ENCODE results near the gene TBC1D3I.
"Not testable (repeated sequence)": the region's sequence is repeated elsewhere in the genome, so short reads cannot be mapped to it uniquely, and the experiment has no call there.

The TBC1D3I gene

DNA sequence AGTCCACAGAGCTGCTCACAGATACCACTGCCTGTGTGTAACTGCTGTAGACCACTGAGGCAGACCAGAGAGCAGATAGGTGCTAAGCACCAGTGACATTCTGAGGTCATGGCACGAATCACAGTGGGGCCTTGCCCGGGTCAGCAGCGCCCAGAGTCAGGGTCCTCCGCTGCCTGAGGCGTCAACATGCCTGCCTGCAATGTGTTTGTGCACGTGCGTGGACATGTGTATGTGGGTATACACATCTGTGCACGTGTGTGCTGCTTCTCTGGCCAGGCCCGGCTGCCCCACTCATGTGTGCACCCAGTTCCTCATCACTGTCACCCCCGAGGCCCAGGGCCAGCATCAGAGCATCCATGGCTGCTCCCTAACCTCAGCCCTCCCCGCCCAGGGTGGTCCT is at the start of gene TBC1D3I:
TSS of gene TBC1D3I (minus strand) at position 101 of the 400 bp plus-strand sequence. CDS start 1,585 bp downstream, outside the sequence.
- not testable (repeated sequence) for DNase-seq (ENCODE audit: low spot score)

DNA sequence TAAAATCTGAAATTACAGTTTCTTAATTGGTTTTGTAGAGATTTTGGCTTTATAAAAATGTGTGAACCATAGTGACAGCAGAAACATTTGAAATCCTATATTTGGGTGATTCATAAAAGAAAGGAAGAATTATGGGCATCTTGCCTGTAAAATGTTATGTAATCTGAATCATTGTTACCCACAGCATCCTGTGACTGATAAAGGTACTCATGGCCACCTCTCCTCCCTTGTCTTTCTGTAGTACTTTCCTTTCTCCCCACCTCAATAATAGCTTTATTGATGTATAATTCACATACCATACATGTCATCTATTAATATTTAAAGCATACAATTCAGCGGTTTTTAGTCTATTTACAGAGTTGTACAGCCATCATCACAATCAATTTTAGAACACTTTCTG is 30.8 kb upstream of the TBC1D3I start:
- not testable (repeated sequence) for DNase-seq (ENCODE audit: low spot score)

DNA sequence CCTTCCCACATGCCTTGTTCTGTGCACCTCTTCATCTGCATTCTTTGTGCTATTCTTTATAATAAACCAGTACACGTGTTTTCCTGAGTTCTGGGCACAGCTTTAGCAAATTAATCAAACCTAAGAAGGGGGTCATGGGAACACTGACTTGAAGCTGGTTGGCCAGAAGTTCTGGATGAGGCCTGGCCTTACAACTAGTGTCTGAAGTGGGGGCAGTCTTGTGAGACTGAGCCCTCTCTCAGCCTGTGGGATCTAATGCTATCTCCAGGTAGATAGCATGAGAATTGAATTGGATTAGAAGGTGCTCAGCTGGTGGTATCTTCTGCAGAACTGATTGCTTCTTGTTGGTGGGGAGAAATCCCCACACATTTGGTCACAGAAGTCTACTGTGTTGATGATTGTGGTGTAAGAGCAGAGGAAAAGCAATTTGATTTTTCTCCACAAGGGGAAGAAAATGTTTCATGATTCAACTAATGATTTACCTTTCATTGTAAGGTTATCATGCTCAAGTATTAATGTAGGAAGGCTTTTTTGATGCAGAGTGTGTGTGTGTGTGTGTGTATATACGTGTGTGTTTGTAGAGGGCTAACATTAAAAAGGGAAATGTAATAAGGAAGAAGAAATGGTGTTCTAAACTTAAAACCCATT is 25.7 kb upstream of the TBC1D3I start:
- DNase-seq (ENCODE audit: low spot score): not testable (repeated sequence)

DNA sequence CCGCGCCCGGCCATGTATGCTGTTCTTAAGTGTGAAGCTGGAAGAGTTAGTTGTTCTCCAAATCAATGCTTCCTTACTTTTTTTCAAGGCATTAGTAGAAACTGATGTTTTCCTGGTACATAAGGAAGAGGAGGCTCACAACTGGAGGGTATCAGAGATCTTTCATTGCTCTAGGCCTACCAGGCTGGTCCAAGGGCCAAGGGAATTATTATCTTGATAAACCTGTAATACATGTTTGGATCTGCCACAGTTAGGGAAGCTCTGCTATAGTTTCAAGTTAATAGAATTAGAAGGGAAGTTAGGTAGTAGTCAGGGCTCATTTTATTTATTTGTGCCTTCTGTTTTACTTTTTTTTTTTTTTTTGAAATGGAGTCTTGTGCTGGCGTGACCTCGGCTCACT is 19.8 kb upstream of the TBC1D3I start:
- DNase-seq (ENCODE audit: low spot score): not testable (repeated sequence)

DNA sequence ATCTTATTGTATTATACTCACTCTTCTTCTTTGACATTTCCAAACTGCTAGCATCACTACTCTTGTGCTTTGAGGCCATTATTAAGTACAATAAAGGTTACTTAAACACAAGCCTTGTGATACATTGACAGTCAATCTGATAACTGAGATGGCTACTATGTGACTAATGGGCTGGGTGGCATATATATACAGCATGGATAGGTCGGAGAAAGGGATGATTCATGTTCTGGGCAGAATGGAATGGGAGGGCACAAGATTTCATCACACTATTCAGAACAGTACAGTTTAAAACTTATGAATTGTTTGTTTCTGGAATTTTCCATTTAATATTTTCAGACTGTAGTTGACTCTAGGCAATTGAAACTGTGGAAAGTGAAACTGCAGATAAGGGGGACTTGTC is 18.9 kb upstream of the TBC1D3I start:
- not testable (repeated sequence) for DNase-seq (ENCODE audit: low spot score)

DNA sequence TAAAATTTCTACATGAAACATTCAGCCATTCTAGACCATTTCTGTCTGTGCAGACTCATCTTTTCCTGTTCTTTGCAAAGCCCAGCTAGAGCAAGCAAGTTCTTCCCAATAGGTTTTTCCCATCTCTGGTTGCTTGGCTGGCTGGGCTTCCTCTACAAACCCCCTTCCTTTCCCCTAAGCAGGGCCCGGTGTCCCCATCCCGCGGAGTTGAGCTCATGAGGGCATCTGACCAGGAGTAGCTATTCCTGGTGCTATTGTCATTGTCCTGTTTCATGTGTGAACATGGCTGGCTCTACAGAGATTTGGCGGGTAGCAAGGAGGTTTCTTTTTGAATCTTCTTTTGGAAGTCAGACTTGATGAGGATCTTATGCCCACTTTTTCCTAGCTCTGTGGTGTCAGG is 22.3 kb downstream of the TBC1D3I start:
- not testable (repeated sequence) for DNase-seq (ENCODE audit: low spot score)

DNA sequence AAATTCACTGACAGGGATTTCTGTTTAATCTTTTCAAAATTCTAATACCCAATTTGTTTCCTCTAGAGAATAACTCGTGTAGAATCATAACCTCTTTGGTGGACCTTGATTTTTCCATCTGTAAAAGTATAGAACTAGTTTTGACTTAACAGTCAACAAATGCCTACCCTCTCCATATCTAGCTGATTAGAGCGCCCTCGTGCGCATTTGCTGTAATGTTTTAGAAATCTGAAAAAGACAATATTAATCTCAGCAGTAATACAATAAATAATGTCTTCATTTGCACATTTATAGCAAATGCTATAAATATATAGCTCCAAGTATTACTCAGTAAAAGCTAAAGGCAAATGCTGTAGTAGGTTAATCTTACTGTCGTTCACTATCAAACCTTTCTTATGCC is 34.7 kb downstream of the TBC1D3I start:
- DNase-seq (ENCODE audit: low spot score): not testable (repeated sequence)

DNA sequence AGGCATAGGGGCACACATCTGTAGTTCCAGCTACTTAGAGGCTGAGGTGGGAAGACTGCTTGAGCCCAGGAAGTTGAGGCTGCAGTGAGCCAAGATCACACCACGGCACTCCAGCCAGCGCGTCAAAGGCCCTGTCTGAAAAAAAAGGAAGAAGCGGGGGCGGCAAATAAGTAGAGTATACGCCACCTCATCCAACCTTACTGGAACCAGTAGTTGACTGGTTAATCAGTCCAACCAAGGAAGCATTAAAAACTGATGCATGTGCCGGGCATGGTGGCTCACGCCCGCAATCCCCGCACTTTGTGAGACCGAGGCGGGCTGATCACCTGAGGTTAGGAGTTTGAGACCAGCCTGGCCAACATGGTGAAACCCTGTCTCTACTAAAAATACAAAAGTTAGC is 41.4 kb downstream of the TBC1D3I start:
- not testable (repeated sequence) for DNase-seq (ENCODE audit: low spot score)

DNA sequence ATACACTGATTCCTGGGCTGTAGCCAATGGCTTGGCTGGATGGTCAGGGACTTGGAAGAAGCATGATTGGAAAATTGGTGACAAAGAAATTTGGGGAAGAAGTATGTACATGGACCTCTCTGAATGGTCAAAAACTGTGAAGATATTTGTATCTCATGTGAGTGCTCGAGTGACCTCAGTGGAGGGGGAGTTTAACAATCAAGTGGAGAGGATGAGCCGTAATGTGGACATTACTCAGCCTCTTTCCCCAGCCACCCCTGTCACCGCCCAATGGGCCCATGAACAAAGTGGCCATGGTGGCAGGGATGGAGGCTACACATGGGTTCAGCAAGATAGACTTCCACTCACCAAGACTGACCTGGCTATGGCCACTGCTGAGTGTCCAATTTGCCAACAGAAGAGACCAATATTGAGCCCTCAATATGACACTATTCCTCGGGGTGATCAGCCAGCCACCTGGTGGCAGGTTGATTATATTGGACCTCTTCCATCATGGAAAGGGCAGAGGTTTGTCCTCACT is 42.7 kb downstream of the TBC1D3I start:
- not testable (repeated sequence) for DNase-seq (ENCODE audit: low spot score)

DNA sequence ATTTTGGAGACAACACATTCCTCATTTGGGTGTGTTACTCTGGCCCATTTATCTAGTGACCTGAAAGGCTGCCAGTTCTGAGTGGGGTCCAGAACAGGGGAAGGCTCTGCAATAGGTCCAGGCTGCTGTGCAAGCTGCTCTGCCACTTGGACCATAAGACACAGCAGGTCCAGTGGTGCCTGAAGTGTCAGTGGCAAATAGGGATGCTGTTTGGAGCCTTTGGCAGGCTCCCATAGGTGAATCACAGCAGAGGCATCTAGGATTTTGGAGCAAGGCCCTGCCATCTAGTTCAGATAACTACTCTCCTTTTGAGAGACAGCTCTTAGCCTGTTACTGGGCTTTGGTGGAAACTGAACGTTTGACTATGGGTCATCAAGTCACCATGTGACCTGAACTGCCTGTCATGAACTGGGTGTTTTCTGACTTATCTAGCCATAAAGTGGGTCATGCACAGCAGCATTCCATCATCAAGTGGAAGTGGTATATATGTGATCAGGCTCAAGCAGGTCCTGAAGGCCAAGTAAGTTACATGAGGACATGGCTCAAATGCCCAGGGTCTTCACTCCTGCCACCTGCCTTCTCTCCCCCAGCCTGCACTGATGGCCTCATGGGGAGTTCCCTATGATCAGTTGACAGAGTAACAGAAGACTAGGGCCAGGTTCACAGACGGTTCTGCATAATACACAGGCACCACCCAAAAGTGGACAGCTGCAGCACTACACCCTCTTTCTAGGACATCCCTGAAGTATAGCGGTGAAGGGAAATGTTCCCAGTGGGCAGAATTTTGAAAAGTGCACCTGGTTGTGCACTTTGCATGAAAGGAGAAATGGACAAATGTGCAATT is 43.4 kb downstream of the TBC1D3I start:
- DNase-seq (ENCODE audit: low spot score): not testable (repeated sequence)

DNA sequence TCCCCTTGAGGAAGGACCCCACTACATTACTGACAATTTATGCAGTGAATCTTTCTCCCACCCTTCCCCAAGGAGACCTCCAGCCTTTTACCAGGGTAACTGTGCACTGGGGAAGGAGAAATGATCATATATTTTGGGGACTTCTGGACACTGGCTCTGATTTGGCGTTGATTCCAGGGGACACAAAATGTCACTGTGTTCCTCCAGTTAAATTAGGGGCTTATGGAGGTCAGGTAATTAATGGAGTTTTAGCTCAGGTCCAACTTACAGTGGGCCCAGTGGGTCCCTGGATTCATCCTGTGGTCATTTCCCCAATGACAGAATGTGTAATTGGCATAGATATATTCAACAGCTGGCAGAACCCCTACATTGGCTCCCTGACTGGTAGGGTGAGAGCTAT is 44.8 kb downstream of the TBC1D3I start:
- not testable (repeated sequence) for DNase-seq (ENCODE audit: low spot score)

DNA sequence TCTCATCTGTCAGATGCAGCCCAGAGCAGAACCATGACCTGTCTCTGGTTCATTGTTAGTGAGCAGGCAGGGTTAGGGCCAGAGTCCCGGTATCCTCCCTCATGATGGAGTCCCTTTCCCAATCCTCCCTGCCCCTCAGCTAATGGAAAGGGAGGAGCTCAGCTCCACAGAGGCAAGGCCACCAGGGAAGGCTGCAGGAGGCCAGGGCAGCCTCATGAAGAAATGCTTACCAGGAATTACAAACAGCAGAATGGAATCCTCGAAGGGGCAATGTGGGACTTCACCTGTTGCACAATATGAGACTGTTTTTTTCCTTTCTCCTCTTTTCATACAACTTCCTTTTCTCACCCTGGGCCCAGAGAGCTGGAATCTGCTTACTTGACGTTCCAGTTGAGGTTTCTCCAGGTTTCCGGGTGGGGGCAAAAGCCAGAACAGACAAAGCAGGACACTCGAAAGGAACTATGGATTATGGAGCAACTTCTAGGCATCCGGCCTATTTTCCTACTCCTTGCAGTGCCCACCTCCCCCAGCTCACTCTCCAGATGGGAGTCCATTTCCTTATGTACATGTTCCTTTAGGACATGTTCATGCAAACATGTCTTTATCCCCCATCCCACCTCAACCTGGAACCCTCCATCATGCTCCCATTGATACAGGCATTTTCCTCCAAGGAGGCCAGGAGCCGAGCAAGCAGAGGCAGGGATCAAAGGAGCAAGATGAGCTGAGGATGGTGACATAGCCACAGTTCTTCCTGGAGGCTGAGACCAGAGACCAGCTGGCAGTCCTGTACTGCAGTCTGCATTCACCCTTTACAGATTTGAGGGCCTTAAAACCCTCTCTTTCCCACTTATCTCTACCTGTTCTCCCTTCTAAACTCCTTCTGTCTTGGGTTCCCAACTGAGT is 48.7 kb downstream of the TBC1D3I start:
- not testable (repeated sequence) for DNase-seq (ENCODE audit: low spot score)

DNA sequence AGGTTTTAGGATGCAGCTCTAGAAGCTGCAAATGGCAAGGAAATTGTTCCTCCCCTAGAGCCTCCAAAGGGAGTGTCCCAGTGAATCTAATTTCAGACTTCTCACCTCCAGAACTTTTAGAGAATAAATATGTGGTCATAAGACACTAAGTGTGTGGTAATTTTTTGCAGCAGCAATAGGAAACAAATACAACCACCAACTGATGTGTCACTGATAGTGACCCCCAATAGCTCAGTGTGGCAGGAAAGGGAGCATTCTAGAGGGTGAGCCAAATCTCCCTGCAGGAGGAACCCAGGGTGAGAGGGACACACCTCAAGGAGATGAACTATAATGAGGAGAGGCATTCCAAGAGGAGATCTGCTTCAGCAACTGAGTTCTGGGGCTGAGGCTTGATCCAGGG is 49.5 kb downstream of the TBC1D3I start:
- DNase-seq (ENCODE audit: low spot score): no peak

DNA sequence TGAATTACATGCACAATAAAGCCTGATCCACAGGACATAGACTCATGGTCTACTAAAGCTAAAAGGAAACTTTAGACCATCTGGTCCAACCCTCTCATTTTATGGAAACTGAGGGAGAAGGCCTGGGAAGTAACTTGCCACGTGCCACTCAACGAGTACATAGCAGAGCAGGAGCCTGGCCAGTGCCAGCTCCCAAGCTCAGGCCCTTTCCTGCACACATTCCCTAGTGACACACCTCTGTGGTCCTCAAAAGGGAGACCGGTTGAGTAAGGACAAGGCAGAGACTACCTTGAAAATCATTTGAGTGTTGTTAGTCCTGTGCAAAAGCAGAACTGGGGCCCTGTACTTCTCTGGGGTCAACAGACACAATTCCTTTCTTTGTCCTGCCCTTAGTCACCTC is 50.7 kb downstream of the TBC1D3I start:
- DNase-seq (ENCODE audit: low spot score): no peak

DNA sequence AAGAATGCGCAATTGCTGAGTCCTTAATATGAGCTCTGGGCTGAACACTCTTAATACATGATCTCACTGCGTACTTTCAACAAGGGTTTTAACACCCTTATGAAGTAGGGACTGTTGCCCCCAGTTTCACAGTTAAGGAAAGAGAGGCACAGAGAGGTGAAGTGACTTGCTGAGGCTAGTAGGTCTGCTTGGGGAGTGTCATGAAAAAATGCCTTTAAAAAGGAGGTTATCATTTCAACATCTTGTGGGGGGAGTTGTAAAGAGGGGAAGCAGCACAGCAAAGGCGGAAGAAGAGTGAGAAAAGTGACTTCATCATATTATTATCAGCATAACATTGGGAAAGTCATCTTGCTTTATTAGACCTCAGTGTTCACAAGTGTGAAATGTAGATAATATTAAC is 51.4 kb downstream of the TBC1D3I start:
- no peak for DNase-seq (ENCODE audit: low spot score)

DNA sequence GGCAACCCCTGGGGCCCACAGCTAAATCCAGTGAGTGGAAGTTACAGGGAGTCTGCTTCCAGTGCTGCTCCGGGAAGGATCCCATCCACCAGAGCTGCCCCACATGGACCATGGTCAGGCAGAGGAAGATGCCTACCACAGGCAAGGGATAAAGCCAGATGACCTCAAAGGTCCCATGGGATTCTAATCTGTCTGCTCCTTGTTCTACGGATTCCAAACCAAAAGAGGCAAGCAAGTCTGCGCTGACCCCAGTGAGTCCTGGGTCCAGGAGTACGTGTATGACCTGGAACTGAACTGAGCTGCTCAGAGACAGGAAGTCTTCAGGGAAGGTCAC is 52.1 kb downstream of the TBC1D3I start:
- DNase-seq (ENCODE audit: low spot score): no peak

DNA sequence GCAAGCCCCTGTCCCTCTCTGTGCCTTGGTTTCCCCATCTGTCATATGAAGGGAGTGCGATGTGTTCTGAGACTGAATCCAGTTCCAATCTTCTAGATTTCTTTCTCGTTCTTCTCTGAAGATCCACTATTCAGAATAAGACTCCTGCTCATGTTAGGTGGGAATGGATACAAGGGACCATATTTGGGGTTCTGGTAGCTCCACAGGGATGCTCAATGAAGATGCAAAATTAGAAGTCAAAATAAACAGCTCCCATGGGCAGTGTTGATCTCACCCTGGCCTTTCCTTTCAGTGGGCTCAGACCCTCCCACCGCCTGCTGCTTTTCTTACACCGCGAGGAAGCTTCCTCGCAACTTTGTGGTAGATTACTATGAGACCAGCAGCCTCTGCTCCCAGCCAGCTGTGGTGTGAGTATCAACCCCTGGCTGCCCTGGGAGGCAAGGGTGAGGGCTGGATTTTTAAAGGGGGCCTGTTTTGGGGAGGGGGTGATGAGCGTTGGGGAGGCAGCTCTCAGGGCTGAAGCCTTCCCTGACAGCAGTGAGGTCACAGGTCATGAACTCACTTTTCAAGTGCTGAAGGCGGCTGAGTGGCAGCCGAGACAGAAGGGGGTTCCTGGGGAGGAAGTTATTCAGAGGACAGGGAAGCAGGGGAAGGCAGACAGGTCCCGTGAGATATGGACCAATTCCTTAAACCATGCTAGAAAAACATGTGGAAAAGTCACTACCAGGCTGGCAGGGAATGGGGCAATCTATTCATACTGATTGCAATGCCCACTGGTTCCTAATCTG is 52.7 kb downstream of the TBC1D3I start:
- not testable (repeated sequence) for DNase-seq (ENCODE audit: low spot score)

DNA sequence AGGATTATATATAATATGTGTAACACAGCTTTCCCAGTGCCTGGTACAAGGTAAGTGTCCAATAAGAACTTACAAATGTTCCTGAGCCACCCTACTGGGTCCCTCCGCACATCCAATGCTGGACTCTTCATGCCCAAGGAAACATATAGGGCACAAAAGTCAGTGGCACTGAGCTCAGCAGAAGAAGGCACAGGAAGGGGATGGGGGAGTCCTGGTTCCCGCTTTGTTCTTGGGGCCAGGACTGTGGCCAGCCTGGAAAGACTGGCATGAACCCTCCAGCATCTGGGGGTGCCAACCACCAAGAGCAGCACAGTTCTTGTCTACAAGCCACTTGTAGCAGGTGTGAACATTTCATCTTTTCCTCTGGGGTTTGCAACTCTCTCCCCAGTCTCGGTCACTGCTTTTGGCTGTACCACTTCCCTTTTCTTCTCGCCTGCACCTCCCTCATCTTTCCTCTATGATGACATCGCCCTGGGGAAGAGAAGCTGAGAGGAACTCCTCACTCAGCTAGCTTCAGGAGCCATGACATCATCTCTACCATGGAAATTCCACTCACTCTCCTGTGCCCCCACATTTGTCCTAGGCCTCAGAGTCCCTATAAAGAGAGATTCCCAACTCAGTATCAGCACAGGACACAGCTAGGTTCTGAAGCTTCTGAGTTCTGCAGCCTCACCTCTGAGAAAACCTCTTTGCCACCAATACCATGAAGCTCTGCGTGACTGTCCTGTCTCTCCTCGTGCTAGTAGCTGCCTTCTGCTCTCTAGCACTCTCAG is 53.7 kb downstream of the TBC1D3I start, which contains the start of gene CCL4L2:
TSS of gene CCL4L2 (plus strand) at position 625 of the 773 bp plus-strand sequence.
- peak; percentile 17 for DNase-seq (ENCODE audit: low spot score)

DNA sequence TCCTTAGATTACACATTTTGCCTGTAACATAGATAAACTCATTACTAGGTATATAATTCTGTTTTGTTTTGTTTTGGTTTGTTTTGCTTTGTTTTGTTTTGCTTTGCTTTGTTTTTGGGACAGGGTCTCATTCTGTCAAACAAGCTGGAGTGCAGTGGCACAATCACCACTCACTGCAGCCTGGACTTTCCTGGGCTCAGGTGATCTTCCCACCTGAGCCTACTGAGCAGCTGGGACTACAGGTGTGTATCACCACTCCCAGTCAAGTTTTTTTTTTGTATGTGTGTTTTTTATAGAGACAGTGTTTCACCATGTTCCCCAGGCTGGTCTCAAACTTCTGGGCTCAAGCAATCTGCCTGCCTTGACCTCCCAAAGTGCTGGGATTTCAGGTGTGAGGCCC is 54.8 kb downstream of the TBC1D3I start:
- DNase-seq (ENCODE audit: low spot score): no peak

DNA sequence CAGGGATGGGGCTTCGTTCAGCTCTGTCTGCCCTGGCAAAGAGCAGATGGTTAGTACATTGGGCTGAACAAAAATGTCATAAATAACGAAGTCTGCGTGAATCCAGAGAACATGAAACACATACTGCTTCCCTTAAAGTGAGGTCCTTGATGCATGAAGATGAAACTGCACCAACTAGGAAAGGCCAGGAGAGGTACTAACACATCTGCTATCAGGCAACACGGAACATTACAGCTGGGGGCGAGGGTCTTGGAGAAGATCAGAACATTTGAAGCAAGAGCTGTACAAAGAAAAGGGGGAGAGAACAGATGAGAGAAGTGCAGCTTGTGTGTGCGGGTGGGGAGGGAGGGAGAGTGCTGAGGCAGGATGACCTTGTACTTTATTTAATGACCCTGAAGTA is 57.0 kb downstream of the TBC1D3I start:
- DNase-seq (ENCODE audit: low spot score): not testable (repeated sequence)

DNA sequence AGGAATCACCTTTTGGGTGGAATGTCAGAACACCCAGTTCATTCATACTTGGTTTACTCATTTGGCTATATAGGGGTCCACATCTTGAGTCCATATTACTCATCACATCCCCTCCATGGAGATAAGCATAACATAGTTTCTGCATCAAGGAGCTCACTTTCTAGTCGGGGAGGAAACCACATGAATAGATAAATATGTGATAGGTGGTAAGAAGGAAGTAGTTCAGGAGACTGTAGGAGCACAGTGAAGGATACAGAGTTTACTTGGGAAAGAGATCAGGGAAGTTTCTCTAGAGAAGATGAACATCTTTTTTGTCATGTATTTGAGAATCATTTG is 57.9 kb downstream of the TBC1D3I start:
- not testable (repeated sequence) for DNase-seq (ENCODE audit: low spot score)
